Sigmoid colon (tissue), 4 donors: ENCODE measurements around the gene RNF7.
A peak's percentile ranks its signal among the peaks of the same experiment; 100 is the strongest.

Source experiments
- CTCF ChIP-seq, 4 experiments: fragments of 450-650 bp in 3 of 4; fragments of 200-600 bp in 1 of 4; IDR thresholded peaks; one replicate each; pipeline ENCODE4 v1.5.1; 2016 to 2019; ENCODE audit warnings: antibody characterized with exemption in 4 of 4, mild to moderate bottlenecking in 3 of 4, moderate library complexity in 2 of 4
- POLR2AphosphoS5 ChIP-seq, 4 donors: sonication (generic); formaldehyde crosslinking; IDR thresholded peaks; one replicate each; pipeline ENCODE4 v1.6.1; 2017; ENCODE audit warnings: antibody characterized with exemption in 4 of 4

- peak; percentile 74 to 83 (median 78) for TF ChIP-seq CTCF (IDR thresholded peaks at IDR 0.05)
- peak; percentile 87 to 93 (median 88) for TF ChIP-seq POLR2AphosphoS5 (IDR thresholded peaks at IDR 0.05)
Measured at GRCh38 chr3:141738022-141738890, at the start of gene RNF7.
